ENCODE data around the gene MPPE1. TPM values are rescaled to one million over a fixed set of nuclear protein-coding genes. Genes with fewer than 3 reads are reported as not detected.

MPPE1 gene
- total RNA-seq, 1 donor from 2014 or later: 49.4 TPM

DNA sequence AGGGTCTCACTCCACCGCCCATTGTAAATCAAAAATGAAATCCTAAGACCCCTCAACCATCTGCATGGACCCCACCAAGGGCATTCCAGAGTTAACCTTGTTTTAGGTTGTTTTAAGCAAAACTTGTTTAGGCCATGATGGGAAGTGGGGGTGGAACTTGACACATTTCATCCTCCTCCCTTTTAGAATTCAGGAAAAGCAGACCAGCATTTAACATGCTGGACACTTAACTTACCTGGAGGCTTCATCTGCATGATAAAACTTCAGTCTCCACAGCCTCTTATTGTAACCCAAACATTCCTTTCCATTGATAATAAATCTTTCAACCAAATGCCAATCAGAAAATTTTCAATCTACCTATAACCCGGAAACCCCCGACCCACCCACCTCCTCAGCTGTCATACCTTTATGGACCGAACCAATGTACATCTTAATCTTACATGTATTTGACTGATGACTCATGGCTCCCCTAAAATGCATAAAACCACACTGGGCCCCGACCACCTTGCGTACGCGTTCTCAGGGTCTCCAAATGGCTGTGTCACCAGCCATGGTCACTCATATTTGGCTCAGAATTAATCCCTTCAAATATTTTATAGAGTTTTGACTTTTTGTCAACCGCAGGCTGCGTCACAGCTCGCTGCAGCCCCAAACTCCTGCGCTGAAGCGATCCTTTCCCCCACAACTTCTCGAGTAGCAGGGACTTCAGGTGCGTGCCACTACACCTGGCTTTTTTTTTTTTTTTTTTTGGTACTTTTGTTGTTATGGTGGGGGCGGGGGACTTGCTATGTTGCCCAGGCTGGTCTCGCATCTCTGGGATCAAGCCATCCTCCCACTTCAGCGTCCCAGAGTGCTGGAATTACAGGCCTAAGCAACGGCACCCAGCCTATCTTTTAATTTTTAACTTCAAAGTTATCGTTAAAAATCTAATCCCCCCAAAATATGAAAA, 917 bp downstream of the MPPE1 start:
- Mint-ChIP-seq H3K27me3 (ENCODE audit: unreplicated experiment) (no peaks in the 10 kb centered on the region), H3K36me3 (ENCODE audit: unreplicated experiment) (peaks cover 5% of the 10 kb centered on the region), H3K27ac (ENCODE audit: unreplicated experiment) (peak overlapping the region; percentile 89), H3K9me3 (ENCODE audit: unreplicated experiment) (no peaks in the 10 kb centered on the region), H3K4me3 (ENCODE audit: unreplicated experiment) (peak overlapping the region; percentile 94), H3K4me1 (ENCODE audit: unreplicated experiment) (peaks cover 25% of the 10 kb centered on the region)
- TF ChIP-seq, protein P1, sequence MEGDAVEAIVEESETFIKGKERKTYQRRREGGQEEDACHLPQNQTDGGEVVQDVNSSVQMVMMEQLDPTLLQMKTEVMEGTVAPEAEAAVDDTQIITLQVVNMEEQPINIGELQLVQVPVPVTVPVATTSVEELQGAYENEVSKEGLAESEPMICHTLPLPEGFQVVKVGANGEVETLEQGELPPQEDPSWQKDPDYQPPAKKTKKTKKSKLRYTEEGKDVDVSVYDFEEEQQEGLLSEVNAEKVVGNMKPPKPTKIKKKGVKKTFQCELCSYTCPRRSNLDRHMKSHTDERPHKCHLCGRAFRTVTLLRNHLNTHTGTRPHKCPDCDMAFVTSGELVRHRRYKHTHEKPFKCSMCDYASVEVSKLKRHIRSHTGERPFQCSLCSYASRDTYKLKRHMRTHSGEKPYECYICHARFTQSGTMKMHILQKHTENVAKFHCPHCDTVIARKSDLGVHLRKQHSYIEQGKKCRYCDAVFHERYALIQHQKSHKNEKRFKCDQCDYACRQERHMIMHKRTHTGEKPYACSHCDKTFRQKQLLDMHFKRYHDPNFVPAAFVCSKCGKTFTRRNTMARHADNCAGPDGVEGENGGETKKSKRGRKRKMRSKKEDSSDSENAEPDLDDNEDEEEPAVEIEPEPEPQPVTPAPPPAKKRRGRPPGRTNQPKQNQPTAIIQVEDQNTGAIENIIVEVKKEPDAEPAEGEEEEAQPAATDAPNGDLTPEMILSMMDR (IDR thresholded peaks at IDR 0.05): no peak
- DNase-seq (ENCODE audit: extremely low spot score, unreplicated experiment): no peak

DNA sequence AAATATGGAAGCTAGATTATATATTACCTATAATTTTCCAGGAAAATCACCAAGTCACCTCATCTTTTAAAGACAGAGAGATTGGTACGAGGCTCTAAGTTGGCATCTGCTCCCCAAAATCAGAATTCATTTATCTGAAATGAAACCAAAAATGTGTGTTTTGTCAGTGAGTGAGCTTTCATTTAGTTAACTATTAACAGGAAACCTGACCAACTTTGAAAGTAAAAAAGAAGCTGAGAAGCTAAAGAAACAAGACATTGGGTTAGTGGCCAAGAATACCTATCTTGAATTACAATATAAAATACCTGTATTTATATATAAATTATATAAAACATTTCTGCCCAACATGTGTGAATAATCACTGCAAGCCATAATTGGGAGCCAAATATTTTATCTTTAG, 1.9 kb downstream of the MPPE1 start:
- Mint-ChIP-seq H3K4me3 (ENCODE audit: unreplicated experiment) (peak overlapping the region; percentile 4), H3K27me3 (ENCODE audit: unreplicated experiment) (no peaks in the 10 kb centered on the region), H3K9me3 (ENCODE audit: unreplicated experiment) (no peaks in the 10 kb centered on the region), H3K27ac (ENCODE audit: unreplicated experiment) (no peak overlapping the region), H3K4me1 (ENCODE audit: unreplicated experiment) (peaks cover 25% of the 10 kb centered on the region), H3K36me3 (ENCODE audit: unreplicated experiment) (peaks cover 12% of the 10 kb centered on the region)
- DNase-seq (ENCODE audit: extremely low spot score, unreplicated experiment): no peak
- TF ChIP-seq, protein P1 (IDR thresholded peaks at IDR 0.05): no peak

DNA sequence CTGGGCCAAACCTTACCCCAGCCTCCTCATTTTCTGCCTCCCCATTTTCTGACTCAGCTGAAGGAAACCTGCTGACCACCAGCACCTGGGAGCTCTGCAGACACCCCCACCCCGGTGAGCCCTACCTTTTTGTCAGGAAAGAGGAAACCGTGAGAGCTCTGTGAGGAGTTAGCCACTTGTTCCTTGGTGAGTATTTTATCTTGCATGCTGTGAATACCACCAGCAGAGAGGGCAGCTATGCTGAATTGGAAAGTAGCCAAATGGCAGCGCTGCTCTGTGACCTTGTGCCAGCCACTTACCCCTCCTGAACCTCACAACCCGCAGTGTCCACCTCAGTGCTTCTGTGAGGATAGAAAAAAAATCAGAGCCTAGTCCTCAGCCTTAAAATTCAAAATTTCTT, 2.5 kb downstream of the MPPE1 start:
- Mint-ChIP-seq H3K4me3 (ENCODE audit: unreplicated experiment) (peak overlapping the region; percentile 4), H3K27me3 (ENCODE audit: unreplicated experiment) (no peaks in the 10 kb centered on the region), H3K36me3 (ENCODE audit: unreplicated experiment) (peaks cover 12% of the 10 kb centered on the region), H3K27ac (ENCODE audit: unreplicated experiment) (no peak overlapping the region), H3K4me1 (ENCODE audit: unreplicated experiment) (peaks cover 25% of the 10 kb centered on the region), H3K9me3 (ENCODE audit: unreplicated experiment) (no peaks in the 10 kb centered on the region)
- TF ChIP-seq, protein P1 (IDR thresholded peaks at IDR 0.05): no peak
- no peak for DNase-seq (ENCODE audit: extremely low spot score, unreplicated experiment)

DNA sequence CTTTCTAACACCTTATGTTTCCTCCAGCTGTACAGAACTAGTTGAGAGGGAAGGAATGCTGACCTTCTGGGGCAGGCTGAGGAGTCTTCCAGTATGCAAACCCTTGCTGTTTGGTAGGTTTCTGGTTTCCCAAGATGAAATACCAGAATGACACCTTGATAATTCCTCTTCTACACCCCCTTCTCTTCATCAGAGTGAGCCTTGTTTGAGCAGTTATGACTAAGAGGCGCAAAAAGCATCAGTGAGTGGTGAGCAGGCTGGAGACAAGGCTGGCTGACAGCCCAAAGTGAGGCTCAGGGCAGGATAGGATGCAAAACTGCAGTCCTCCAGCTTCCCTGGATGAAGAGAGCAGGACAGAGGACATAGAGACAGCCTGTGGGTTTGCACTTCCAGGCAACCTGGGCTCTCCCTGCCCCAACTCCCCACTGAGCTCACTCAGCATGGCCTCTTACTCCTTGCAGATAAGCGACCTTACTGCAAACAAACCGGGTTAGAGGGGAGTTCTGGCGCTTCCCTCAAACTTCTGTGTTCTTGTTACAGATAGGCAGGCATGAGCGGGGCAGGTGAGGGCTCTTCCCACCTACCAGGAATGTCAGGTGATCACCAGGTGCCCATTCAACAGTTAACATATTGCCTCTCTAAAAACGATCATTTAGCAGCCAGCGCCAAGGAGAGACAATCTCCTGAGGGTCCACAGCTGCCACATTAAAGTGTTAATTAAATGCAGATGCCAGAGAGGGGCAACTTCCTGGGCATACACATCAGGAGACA, 5.4 kb downstream of the MPPE1 start:
- Mint-ChIP-seq H3K36me3 (ENCODE audit: unreplicated experiment) (peaks cover 21% of the 10 kb centered on the region), H3K4me1 (ENCODE audit: unreplicated experiment) (peaks cover 16% of the 10 kb centered on the region), H3K4me3 (ENCODE audit: unreplicated experiment) (no peak overlapping the region), H3K9me3 (ENCODE audit: unreplicated experiment) (no peaks in the 10 kb centered on the region), H3K27me3 (ENCODE audit: unreplicated experiment) (no peaks in the 10 kb centered on the region), H3K27ac (ENCODE audit: unreplicated experiment) (no peak overlapping the region)
- TF ChIP-seq, protein P1 (IDR thresholded peaks at IDR 0.05): no peak
- DNase-seq (ENCODE audit: extremely low spot score, unreplicated experiment): no peak

Data from osteocyte (in vitro differentiated cells).